CD4-positive, alpha-beta T cell (primary cell): Measurements from ENCODE around the gene SCN3A. TPM values are rescaled to one million over a fixed set of nuclear protein-coding genes. Genes with fewer than 3 reads are reported as not detected.

Experiments used
- ATAC-seq: fragments of 200-7000 bp; cut with Tn5 transposase; one replicate; pipeline ENCODE4 v1.10.0; 2022; ENCODE audit warnings: mild to moderate bottlenecking; ENCODE audit not compliant: poor library complexity
- CTCF ChIA-PET: fragments of 350-600 bp; sonication (Branson Sonifier 250); formaldehyde crosslinking; loops from one replicate; lab custom pipeline; 2021; ENCODE audit warnings: antibody characterized with exemption, inconsistent platforms; lab: Charles Lee
- POLR2A ChIA-PET: fragments of 350-600 bp; sonication (Branson Sonifier 250); formaldehyde crosslinking; loops from one replicate; lab custom pipeline; 2021; ENCODE audit warnings: antibody characterized with exemption, inconsistent platforms; lab: Charles Lee
- DNase-seq, 14 experiments: peaks; one replicate each; pipeline ENCODE4 v3.0.0-alpha.2; 2013 to 2020; ENCODE audit warnings: mixed read lengths in 2 of 14
- H3K27ac ChIP-seq, 2 donors: one replicate each; pipeline versions ENCODE4 v1.5.1 to v1.7.0; 2013; ENCODE audit warnings: low read length in 2 of 2, low read depth in 1 of 2, mild to moderate bottlenecking in 1 of 2
- H3K27me3 ChIP-seq, 2 experiments: 1 replicate in 1 of 2; 2 replicates in 1 of 2; pipeline versions ENCODE4 v1.6.1 to v1.7.0; 2013; ENCODE audit warnings: low read length in 2 of 2, control low read depth in 1 of 2, mild to moderate bottlenecking in 1 of 2, moderate library complexity in 1 of 2; ENCODE audit not compliant: insufficient read depth in 2 of 2, control insufficient read depth in 1 of 2
- H3K36me3 ChIP-seq: one replicate; pipeline ENCODE4 v1.6.1; 2013; ENCODE audit warnings: low read length, control low read depth; ENCODE audit not compliant: insufficient read depth
- H3K4me1 ChIP-seq: one replicate; pipeline ENCODE4 v1.6.1; 2013; ENCODE audit warnings: low read length, control low read depth; ENCODE audit not compliant: insufficient read depth
- H3K4me3 ChIP-seq: one replicate; pipeline ENCODE4 v1.5.1; 2013; ENCODE audit warnings: mild to moderate bottlenecking, low read length, moderate library complexity
- H3K9me3 ChIP-seq, 2 experiments: 1 replicate in 1 of 2; 2 replicates in 1 of 2; pipeline versions ENCODE4 v1.6.1 to v1.7.0; 2013; ENCODE audit warnings: low read length in 2 of 2, mild to moderate bottlenecking in 2 of 2, control low read depth in 1 of 2, moderate library complexity in 1 of 2; ENCODE audit not compliant: control insufficient read depth in 1 of 2, insufficient read depth in 1 of 2
- H3K27ac Mint-ChIP-seq: one replicate; pipeline ENCODE4 v1.8.0; 2020; ENCODE audit warnings: mixed read lengths
- H3K27me3 Mint-ChIP-seq: one replicate; pipeline ENCODE4 v1.8.0; 2021; ENCODE audit warnings: mixed read lengths
- H3K36me3 Mint-ChIP-seq: one replicate; pipeline ENCODE4 v1.8.0; 2021; ENCODE audit warnings: low read depth, mixed read lengths
- H3K4me1 Mint-ChIP-seq: one replicate; pipeline ENCODE4 v1.8.0; 2021; ENCODE audit warnings: low read depth, mixed read lengths
- H3K4me3 Mint-ChIP-seq: one replicate; pipeline ENCODE4 v1.8.0; 2020; ENCODE audit warnings: mild to moderate bottlenecking, mixed read lengths
- H3K9me3 Mint-ChIP-seq: one replicate; pipeline ENCODE4 v1.8.0; 2020; ENCODE audit warnings: mixed read lengths
- CTCF ChIP-seq: fragments of 200-600 bp; IDR thresholded peaks from one replicate; pipeline ENCODE4 v1.8.0; 2022; ENCODE audit warnings: antibody characterized with exemption, mild to moderate bottlenecking
- intact Hi-C, 2 experiments: fragments of 100-400 bp; cut with DNase I in 1 of 2; cut with micrococcal nuclease in 1 of 2; formaldehyde crosslinking; loops; one replicate each; pipeline versions ENCODE4 v1.15.1 to v1.9.0; 2023 to 2025; cut with DNase I, micrococcal nuclease
- total RNA-seq, 174 experiments: library from RNA in 2 of 174; stranded (reverse) in 2 of 174; gene quantifications; one replicate each; pipeline ENCODE4 v1.2.3 and lab custom pipeline; 2021 to 2026

The SCN3A gene
- total RNA-seq, 2 experiments from 2014 or later, result not detected

DNA sequence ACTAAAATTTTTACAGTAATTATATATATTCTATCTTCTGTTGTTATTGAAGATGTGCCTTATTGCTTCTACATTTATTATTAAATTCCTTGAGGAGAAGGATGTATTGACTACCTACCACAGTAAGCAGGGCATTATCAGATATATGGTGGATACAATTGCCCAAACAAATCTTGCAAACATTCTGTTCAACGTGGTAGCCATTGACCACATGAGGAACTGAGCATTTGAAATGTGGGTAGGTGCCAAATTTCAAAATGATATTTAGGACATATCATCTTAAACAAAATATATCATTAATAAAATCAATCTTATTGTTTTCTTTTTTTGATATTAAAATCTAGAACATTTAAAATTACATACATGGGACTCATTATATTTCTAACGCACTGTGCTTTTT is 11.1 kb downstream of the SCN3A start:
- no peak for DNase-seq
- Histone ChIP-seq H3K27me3 (no peaks in the 10 kb centered on the region), H3K36me3 (no peaks in the 10 kb centered on the region), H3K27ac (no peak overlapping the region), H3K4me1 (no peaks in the 10 kb centered on the region), H3K4me3 (no peak overlapping the region), H3K9me3 (no peaks in the 10 kb centered on the region)
- Mint-ChIP-seq H3K4me1 (no peaks in the 10 kb centered on the region), H3K9me3 (no peaks in the 10 kb centered on the region), H3K27me3 (no peaks in the 10 kb centered on the region), H3K27ac (no peak overlapping the region), H3K36me3 (no peaks in the 10 kb centered on the region), H3K4me3 (no peak overlapping the region)
- ChIA-PET CTCF (no interaction called here), POLR2A (no interaction called here)
- no peak for ATAC-seq
- intact Hi-C loops, result no loop called here
- no peak for TF ChIP-seq CTCF

DNA sequence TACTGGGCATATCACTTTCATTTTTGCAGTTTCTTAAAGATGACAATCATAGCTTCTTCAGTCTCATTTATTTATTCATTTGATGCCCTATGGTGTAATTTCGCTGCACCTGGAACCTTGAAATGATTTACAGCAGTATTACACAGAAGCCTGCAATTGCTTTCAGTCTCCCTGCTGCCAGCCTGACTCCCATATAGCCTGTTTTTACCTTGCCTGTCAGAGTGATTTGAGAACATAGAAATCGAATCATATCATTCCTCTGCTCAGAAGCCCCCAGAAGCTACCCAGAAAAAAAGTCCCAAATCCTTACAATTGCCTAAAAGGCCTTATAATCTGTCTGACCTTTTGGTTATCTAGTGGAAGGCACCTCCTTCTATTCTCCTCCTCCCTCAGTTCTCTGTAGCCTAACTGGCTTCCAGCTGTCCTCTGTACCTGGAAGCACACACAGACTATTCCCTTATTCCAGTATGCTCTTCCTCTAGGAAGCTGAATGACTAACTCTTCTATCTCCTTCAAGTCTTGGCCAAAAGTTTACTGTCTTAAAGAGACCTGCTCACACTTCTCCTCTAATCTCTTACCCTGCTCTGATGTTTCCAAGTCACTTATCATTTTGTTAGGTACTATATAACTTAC is 12.6 kb downstream of the SCN3A start:
- ChIA-PET POLR2A (no interaction called here), CTCF (interaction anchor here (0.7 kb wide), 1 partner anchor 943 kb away, joined by 3 read pairs; no protein-coding TSS in a partner anchor)
- Histone ChIP-seq H3K27ac (no peak overlapping the region), H3K27me3 (no peaks in the 10 kb centered on the region), H3K9me3 (no peaks in the 10 kb centered on the region), H3K4me3 (no peak overlapping the region), H3K4me1 (no peaks in the 10 kb centered on the region), H3K36me3 (no peaks in the 10 kb centered on the region)
- TF ChIP-seq CTCF, result no peak
- no peak for ATAC-seq
- Mint-ChIP-seq H3K27me3 (no peaks in the 10 kb centered on the region), H3K36me3 (no peaks in the 10 kb centered on the region), H3K9me3 (no peaks in the 10 kb centered on the region), H3K4me1 (no peaks in the 10 kb centered on the region), H3K4me3 (no peak overlapping the region), H3K27ac (no peak overlapping the region)
- intact Hi-C loops, result no loop called here
- DNase-seq, result no peak

GRCh38 chr2:165185633-165186032 is 18.2 kb downstream of the SCN3A start:
- Histone ChIP-seq H3K27ac (no peak overlapping the region), H3K36me3 (no peaks in the 10 kb centered on the region), H3K4me3 (no peak overlapping the region), H3K4me1 (no peaks in the 10 kb centered on the region), H3K9me3 (no peaks in the 10 kb centered on the region), H3K27me3 (no peaks in the 10 kb centered on the region)
- H3K36me3 Mint-ChIP-seq, result no peaks in the 10 kb centered on the region
- no peak overlapping the region for H3K4me3 Mint-ChIP-seq
- DNase-seq (no peak), ATAC-seq (no peak)
- intact Hi-C loops, result no loop called here
- no peak for TF ChIP-seq CTCF
- POLR2A ChIA-PET, result no interaction called here
- no peak overlapping the region for H3K27ac Mint-ChIP-seq
- no peaks in the 10 kb centered on the region for H3K27me3 Mint-ChIP-seq
- H3K9me3 Mint-ChIP-seq, result no peaks in the 10 kb centered on the region
- CTCF ChIA-PET, result no interaction called here
- no peaks in the 10 kb centered on the region for H3K4me1 Mint-ChIP-seq
